GM23338 (cell line): Measurements from ENCODE around the gene INPP5A. TPM values are rescaled to one million over a fixed set of nuclear protein-coding genes. Genes with fewer than 3 reads are reported as not detected.

Source experiments
- ATAC-seq: fragments of 200-7000 bp; cut with Tn5 transposase; 3 replicates; pipeline ENCODE4 v1.9.1; 2020
- DNase-seq: peaks from one replicate; pipeline ENCODE4 v3.0.0-alpha.2; 2015; ENCODE audit warnings: low spot score
- H2AFZ ChIP-seq: fragments of 200-600 bp; sonication (generic); 2 replicates; pipeline ENCODE4 v1.8.0; 2016; ENCODE audit warnings: antibody characterized with exemption, mild to moderate bottlenecking, moderate library complexity
- H3F3A ChIP-seq: fragments of 200-600 bp; sonication (generic); replicated peaks from 2 replicates; pipeline ENCODE4 v1.8.0; 2017; ENCODE audit warnings: antibody characterized with exemption, mixed run types, low read depth
- H3K27ac ChIP-seq: fragments of 200-600 bp; sonication (generic); 2 replicates; pipeline ENCODE4 v1.6.1; 2016; ENCODE audit warnings: low read depth
- H3K27me3 ChIP-seq: fragments of 200-600 bp; sonication (generic); 2 replicates; pipeline ENCODE4 v1.8.0; 2016; ENCODE audit warnings: mild to moderate bottlenecking, mixed run types, moderate library complexity; ENCODE audit not compliant: insufficient read depth
- H3K36me3 ChIP-seq: fragments of 200-600 bp; sonication (generic); 2 replicates; pipeline ENCODE4 v1.8.0; 2016; ENCODE audit warnings: mild to moderate bottlenecking; ENCODE audit not compliant: insufficient read depth
- H3K4me1 ChIP-seq: fragments of 200-600 bp; sonication (generic); 2 replicates; pipeline ENCODE4 v1.8.0; 2016; ENCODE audit warnings: mild to moderate bottlenecking, moderate library complexity; ENCODE audit not compliant: insufficient read depth
- H3K4me2 ChIP-seq: fragments of 200-600 bp; sonication (generic); 2 replicates; pipeline ENCODE4 v1.7.1; 2017; ENCODE audit warnings: mixed run types
- H3K4me3 ChIP-seq: fragments of 200-600 bp; sonication (generic); 2 replicates; pipeline ENCODE4 v1.6.1; 2016; ENCODE audit warnings: mixed run types
- H3K79me2 ChIP-seq: fragments of 200-600 bp; sonication (generic); replicated peaks from 2 replicates; pipeline ENCODE4 v1.8.0; 2017; ENCODE audit warnings: mild to moderate bottlenecking; ENCODE audit not compliant: insufficient read depth
- H3K9me2 ChIP-seq: fragments of 200-600 bp; sonication (generic); 2 replicates; pipeline ENCODE4 v1.8.0; 2017; ENCODE audit not compliant: insufficient read depth
- H4K20me1 ChIP-seq: fragments of 200-600 bp; sonication (generic); replicated peaks from 2 replicates; pipeline ENCODE4 v1.8.0; 2017; ENCODE audit warnings: mild to moderate bottlenecking; ENCODE audit not compliant: insufficient read depth
- H3K27ac Mint-ChIP-seq: 2 replicates; pipeline ENCODE4 v1.8.0; 2020; ENCODE audit warnings: inconsistent platforms, mild to moderate bottlenecking, moderate library complexity, mixed read lengths
- H3K27me3 Mint-ChIP-seq: 3 replicates; pipeline ENCODE4 v1.8.0; 2022; ENCODE audit warnings: low read depth, mild to moderate bottlenecking, moderate library complexity, mixed read lengths, inconsistent platforms; ENCODE audit not compliant: insufficient read depth, poor library complexity
- H3K36me3 Mint-ChIP-seq: 3 replicates; pipeline ENCODE4 v1.8.0; 2021; ENCODE audit warnings: low read depth, mild to moderate bottlenecking, inconsistent platforms, moderate library complexity, mixed read lengths
- H3K4me1 Mint-ChIP-seq: 3 replicates; pipeline ENCODE4 v1.8.0; 2020; ENCODE audit warnings: mild to moderate bottlenecking, inconsistent platforms, mixed read lengths
- H3K4me3 Mint-ChIP-seq: 3 replicates; pipeline ENCODE4 v1.8.0; 2021; ENCODE audit warnings: moderate library complexity, mild to moderate bottlenecking, inconsistent platforms, mixed read lengths
- H3K9me3 Mint-ChIP-seq: 3 replicates; pipeline ENCODE4 v1.8.0; 2020; ENCODE audit warnings: moderate library complexity, mild to moderate bottlenecking, inconsistent platforms, mixed read lengths
- CREB1 ChIP-seq: fragments of 250-450 bp; sonication (Bioruptor Pico); IDR thresholded peaks from 2 replicates; pipeline ENCODE4 v1.5.0; 2020; ENCODE audit warnings: low read depth, mild to moderate bottlenecking, moderate library complexity
- EZH2 ChIP-seq: fragments of 200-600 bp; sonication (generic); IDR thresholded peaks from one replicate; pipeline ENCODE4 v1.8.0; 2017; ENCODE audit warnings: antibody characterized with exemption, mild to moderate bottlenecking, low read depth; ENCODE audit not compliant: unreplicated experiment
- POLR2AphosphoS5 ChIP-seq: IDR thresholded peaks from 2 replicates; pipeline ENCODE4 v1.6.1; 2016; ENCODE audit warnings: antibody characterized with exemption, low read depth
- STAT1 ChIP-seq: IDR thresholded peaks from one replicate; pipeline ENCODE4 v1.6.1; 2016; ENCODE audit warnings: antibody characterized with exemption; ENCODE audit not compliant: unreplicated experiment
- ZNF331 ChIP-seq: fragments of 250-450 bp; sonication (Bioruptor Pico); IDR thresholded peaks from 2 replicates; pipeline ENCODE4 v1.5.0; 2020; ENCODE audit warnings: low read depth, mild to moderate bottlenecking, moderate library complexity
- polyA plus RNA-seq: library from polyadenylated mRNA; unstranded; fragments of >200 nt; fragmentation: Nextera tagmentation; extraction: Ambion mirVana; gene quantifications from 2 replicates; pipeline ENCODE4 v1.2.1, GENCODE V29; 2016
- total RNA-seq: library from RNA; depleted of rRNA; stranded (reverse); fragments of >200 nt; shearing (Covaris generic); gene quantifications from 2 replicates; pipeline ENCODE4 v1.2.3, GENCODE V29; 2014
- TF ChIP-seq, protein P1 (sequence below): IDR thresholded peaks from one replicate; pipeline ENCODE4 v1.6.1; 2018; ENCODE audit warnings: antibody characterized with exemption; ENCODE audit not compliant: unreplicated experiment
- TF ChIP-seq, protein P2 (sequence below): IDR thresholded peaks from 2 replicates; pipeline ENCODE4 v1.6.1; 2016; ENCODE audit warnings: antibody characterized with exemption
- TF ChIP-seq, protein P3 (sequence below), 2 experiments: fragments of 200-600 bp in 1 of 2; sonication (generic) in 1 of 2; conservative IDR thresholded peaks; 2 replicates each; pipeline versions ENCODE4 v1.5.1 to v1.6.1; 2016 to 2017; ENCODE audit warnings: antibody characterized with exemption in 2 of 2, low read depth in 2 of 2, mild to moderate bottlenecking in 2 of 2, moderate library complexity in 1 of 2

Gene INPP5A
- total and polyA plus RNA-seq, 2 experiments from 2014 or later, result 5.9 to 40.6 TPM

DNA sequence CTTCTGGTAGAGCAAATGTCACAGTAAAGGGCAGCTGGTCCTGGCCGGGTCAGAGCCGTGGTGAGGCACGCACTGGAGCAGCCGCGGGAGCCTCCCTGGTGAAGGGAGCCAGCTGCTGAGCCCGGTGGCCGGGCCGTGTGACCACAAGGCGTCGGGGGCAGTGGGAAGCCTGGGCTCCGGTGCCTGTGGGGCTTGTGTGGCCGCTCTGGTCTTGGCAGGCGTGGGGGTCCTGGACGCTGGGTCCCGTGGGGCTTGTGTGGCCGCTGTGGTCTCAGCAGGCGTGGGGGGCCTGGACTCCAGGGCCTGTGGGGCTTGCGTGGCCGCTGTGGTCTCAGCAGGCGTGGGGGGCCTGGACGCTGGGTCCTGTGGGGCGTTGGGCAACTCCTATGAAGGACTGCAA, 191.2 kb downstream of the INPP5A start:
- Mint-ChIP-seq H3K27me3 (peaks cover 2% of the 10 kb centered on the region), H3K9me3 (no peaks in the 10 kb centered on the region), H3K27ac (no peak overlapping the region), H3K36me3 (no peaks in the 10 kb centered on the region; the same call in 2 of the 3 replicates), H3K4me3 (no peak overlapping the region), H3K4me1 (no peaks in the 10 kb centered on the region)
- Histone ChIP-seq H3F3A (no peaks in the 10 kb centered on the region), H2AFZ (no peak overlapping the region), H3K27ac (no peak overlapping the region), H3K79me2 (no peaks in the 10 kb centered on the region), H3K9me2 (no peaks in the 10 kb centered on the region), H3K36me3 (no peaks in the 10 kb centered on the region), H3K4me3 (no peak overlapping the region), H3K4me2 (no peak overlapping the region), H4K20me1 (no peaks in the 10 kb centered on the region), H3K27me3 (no peaks in the 10 kb centered on the region), H3K4me1 (no peaks in the 10 kb centered on the region)
- TF ChIP-seq CREB1 (CRISPR knock-in tag) (no peak), STAT1 (no peak), ZNF331 (no peak), POLR2AphosphoS5 (no peak), EZH2 (no peak)
- TF ChIP-seq, protein P1, sequence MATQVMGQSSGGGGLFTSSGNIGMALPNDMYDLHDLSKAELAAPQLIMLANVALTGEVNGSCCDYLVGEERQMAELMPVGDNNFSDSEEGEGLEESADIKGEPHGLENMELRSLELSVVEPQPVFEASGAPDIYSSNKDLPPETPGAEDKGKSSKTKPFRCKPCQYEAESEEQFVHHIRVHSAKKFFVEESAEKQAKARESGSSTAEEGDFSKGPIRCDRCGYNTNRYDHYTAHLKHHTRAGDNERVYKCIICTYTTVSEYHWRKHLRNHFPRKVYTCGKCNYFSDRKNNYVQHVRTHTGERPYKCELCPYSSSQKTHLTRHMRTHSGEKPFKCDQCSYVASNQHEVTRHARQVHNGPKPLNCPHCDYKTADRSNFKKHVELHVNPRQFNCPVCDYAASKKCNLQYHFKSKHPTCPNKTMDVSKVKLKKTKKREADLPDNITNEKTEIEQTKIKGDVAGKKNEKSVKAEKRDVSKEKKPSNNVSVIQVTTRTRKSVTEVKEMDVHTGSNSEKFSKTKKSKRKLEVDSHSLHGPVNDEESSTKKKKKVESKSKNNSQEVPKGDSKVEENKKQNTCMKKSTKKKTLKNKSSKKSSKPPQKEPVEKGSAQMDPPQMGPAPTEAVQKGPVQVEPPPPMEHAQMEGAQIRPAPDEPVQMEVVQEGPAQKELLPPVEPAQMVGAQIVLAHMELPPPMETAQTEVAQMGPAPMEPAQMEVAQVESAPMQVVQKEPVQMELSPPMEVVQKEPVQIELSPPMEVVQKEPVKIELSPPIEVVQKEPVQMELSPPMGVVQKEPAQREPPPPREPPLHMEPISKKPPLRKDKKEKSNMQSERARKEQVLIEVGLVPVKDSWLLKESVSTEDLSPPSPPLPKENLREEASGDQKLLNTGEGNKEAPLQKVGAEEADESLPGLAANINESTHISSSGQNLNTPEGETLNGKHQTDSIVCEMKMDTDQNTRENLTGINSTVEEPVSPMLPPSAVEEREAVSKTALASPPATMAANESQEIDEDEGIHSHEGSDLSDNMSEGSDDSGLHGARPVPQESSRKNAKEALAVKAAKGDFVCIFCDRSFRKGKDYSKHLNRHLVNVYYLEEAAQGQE, result no peak
- TF ChIP-seq, protein P2, sequence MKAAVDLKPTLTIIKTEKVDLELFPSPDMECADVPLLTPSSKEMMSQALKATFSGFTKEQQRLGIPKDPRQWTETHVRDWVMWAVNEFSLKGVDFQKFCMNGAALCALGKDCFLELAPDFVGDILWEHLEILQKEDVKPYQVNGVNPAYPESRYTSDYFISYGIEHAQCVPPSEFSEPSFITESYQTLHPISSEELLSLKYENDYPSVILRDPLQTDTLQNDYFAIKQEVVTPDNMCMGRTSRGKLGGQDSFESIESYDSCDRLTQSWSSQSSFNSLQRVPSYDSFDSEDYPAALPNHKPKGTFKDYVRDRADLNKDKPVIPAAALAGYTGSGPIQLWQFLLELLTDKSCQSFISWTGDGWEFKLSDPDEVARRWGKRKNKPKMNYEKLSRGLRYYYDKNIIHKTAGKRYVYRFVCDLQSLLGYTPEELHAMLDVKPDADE, result no peak
- TF ChIP-seq, protein P3, sequence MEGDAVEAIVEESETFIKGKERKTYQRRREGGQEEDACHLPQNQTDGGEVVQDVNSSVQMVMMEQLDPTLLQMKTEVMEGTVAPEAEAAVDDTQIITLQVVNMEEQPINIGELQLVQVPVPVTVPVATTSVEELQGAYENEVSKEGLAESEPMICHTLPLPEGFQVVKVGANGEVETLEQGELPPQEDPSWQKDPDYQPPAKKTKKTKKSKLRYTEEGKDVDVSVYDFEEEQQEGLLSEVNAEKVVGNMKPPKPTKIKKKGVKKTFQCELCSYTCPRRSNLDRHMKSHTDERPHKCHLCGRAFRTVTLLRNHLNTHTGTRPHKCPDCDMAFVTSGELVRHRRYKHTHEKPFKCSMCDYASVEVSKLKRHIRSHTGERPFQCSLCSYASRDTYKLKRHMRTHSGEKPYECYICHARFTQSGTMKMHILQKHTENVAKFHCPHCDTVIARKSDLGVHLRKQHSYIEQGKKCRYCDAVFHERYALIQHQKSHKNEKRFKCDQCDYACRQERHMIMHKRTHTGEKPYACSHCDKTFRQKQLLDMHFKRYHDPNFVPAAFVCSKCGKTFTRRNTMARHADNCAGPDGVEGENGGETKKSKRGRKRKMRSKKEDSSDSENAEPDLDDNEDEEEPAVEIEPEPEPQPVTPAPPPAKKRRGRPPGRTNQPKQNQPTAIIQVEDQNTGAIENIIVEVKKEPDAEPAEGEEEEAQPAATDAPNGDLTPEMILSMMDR (conservative IDR thresholded peaks at IDR 0.05; ENCODE audit: low read depth in 2 of 2), result no peak
- DNase-seq (no peak), ATAC-seq (no peak)
